Esophagus muscularis mucosa (tissue), 3 donors: ENCODE data around the gene MRNIP.

ENCODE experiments used
- EP300 ChIP-seq: sonication (generic); formaldehyde crosslinking; IDR thresholded peaks from one replicate; pipeline ENCODE4 v1.6.1; 2017; ENCODE audit warnings: antibody characterized with exemption
- TF ChIP-seq, protein P1 (sequence below), 3 experiments: fragments of 200-600 bp in 2 of 3; fragments of 450-650 bp in 1 of 3; sonication (generic) in 2 of 3; IDR thresholded peaks; one replicate each; pipeline ENCODE4 v1.5.1; 2017 to 2019; ENCODE audit warnings: antibody characterized with exemption in 3 of 3, mild to moderate bottlenecking in 2 of 3, moderate library complexity in 1 of 3

GRCh38 chr5:179837076-179838011 lies 21.3 kb downstream of the MRNIP start:
- TF ChIP-seq EP300, result no peak
- TF ChIP-seq, protein P1, sequence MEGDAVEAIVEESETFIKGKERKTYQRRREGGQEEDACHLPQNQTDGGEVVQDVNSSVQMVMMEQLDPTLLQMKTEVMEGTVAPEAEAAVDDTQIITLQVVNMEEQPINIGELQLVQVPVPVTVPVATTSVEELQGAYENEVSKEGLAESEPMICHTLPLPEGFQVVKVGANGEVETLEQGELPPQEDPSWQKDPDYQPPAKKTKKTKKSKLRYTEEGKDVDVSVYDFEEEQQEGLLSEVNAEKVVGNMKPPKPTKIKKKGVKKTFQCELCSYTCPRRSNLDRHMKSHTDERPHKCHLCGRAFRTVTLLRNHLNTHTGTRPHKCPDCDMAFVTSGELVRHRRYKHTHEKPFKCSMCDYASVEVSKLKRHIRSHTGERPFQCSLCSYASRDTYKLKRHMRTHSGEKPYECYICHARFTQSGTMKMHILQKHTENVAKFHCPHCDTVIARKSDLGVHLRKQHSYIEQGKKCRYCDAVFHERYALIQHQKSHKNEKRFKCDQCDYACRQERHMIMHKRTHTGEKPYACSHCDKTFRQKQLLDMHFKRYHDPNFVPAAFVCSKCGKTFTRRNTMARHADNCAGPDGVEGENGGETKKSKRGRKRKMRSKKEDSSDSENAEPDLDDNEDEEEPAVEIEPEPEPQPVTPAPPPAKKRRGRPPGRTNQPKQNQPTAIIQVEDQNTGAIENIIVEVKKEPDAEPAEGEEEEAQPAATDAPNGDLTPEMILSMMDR (IDR thresholded peaks at IDR 0.05), result no peak
